GM13977 (cell line): ENCODE measurements around the gene PODXL.

Experiments
- DNase-seq: peaks from one replicate; pipeline ENCODE4 v3.0.0; 2012; ENCODE audit warnings: low spot score
- in situ Hi-C: fragments of 300-500 bp; cut with MboI; formaldehyde crosslinking; loops from one replicate; pipeline ENCODE4 v1.12.0; 2022; ENCODE audit warnings: low sequenced_read_pairs, low pct_unique_long_range_greater_than_20kb, mixed read lengths, inconsistent platforms; ENCODE audit not compliant: unreplicated experiment
- TF ChIP-seq, protein P1 (sequence below): IDR thresholded peaks from 2 replicates; pipeline ENCODE4 v1.5.1; 2012; ENCODE audit warnings: mild to moderate bottlenecking, control low read depth; ENCODE audit not compliant: insufficient read depth; ENCODE audit errors: extremely low read depth, missing control alignments

Gene PODXL

DNA sequence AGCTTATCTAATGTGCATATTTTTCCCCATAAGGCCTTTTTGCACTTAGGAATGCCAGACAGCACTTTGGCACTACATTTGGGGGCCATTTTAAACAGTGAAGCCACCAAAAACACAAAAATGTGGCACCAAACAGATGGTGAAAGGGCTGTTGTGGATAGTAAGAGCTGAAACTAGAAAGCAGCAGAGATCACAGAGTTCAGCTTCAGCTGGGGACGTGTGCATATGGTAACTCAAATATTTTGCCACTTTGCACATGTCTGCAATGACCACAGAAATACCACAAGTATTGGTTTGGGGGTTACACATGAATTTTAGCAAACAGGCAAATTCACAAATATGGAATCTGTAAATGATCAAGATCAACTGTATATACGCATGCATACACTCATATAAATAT lies 72.8 kb downstream of the PODXL start:
- in situ Hi-C loops: no loop called here
- TF ChIP-seq, protein P1, sequence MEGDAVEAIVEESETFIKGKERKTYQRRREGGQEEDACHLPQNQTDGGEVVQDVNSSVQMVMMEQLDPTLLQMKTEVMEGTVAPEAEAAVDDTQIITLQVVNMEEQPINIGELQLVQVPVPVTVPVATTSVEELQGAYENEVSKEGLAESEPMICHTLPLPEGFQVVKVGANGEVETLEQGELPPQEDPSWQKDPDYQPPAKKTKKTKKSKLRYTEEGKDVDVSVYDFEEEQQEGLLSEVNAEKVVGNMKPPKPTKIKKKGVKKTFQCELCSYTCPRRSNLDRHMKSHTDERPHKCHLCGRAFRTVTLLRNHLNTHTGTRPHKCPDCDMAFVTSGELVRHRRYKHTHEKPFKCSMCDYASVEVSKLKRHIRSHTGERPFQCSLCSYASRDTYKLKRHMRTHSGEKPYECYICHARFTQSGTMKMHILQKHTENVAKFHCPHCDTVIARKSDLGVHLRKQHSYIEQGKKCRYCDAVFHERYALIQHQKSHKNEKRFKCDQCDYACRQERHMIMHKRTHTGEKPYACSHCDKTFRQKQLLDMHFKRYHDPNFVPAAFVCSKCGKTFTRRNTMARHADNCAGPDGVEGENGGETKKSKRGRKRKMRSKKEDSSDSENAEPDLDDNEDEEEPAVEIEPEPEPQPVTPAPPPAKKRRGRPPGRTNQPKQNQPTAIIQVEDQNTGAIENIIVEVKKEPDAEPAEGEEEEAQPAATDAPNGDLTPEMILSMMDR: no peak
- no peak for DNase-seq

DNA sequence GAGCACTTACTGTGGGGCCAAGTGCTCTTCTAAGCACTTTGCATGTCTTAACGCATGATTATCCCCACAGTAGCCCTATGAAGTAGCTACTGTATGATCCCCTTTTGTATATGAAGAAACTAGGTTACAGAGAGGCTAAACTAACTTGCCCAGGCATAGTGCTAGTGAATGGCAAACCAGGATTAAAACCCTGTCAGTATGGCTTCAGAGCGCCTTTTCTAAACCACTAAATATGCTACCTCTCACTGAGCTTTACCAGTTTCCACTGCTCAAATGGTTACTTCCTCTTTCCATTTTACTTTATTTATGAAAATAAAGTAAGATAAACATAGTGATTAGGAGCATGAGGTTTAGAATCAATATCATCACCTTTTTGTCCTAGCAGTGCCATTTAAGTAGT lies 73.6 kb downstream of the PODXL start:
- TF ChIP-seq, protein P1: no peak
- in situ Hi-C loops: no loop called here
- peak; percentile 15 for DNase-seq

DNA sequence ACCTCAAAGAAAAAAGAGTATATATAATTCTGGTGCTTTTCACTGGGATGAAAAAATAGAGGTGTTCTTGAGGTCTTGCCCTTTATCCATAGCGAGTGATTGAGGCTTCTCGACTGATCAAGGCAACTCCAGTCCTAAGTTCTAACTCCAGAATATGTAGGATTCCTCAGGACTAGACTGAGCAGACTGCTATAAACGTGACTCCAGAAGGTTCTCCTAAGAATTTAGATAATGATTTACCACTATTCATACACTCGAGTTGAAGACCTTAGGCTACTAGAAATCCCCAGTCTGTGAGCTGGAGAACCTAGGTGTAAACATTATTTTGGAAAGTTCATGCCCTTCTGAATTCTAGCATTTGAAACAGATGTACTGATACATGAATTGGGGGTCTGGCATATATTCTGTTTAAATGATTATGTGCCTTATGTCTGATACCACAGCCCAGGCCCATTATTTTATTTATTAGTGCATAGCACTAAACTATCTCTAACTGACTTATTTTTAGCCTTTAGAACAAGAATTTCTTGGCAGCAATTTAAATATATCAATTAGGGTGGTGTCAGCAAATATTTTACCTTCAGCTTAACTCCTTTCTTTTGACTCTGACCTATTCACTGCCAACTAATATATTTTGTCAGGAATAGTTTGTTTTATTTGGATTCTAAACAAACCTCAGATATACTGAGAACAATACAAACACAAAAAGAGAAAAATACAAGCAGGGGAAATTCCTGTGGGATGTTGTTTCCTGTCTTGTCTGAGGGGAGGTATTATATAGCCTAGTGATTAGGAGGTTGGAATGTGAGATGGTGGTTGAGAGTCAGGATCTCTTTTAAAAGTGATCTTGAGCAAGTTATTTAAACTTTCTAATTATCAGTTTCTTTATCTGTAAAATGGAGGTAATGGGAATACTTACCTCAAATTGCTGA lies 75.8 kb downstream of the PODXL start:
- DNase-seq: no peak
- TF ChIP-seq, protein P1: no peak
- in situ Hi-C loops: no loop called here

DNA sequence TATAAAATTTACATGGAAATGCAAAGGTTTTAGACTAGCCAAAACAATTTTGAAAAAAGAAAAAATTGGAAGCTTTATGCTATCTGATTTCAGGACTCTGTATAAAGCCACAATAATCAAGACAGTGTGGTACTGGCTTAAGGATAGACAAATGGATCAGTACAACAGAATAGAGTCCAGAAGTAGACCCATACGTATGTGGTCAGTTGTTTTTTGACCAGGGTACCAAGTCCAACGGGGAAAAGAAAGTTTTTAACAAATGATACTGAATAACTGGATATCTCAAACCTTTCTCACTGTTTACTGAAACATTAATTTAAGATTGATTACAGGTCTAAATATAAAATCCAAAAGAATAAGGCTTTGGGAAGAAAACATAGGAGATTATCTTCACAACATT lies 79.7 kb downstream of the PODXL start:
- in situ Hi-C loops: no loop called here
- no peak for DNase-seq
- TF ChIP-seq, protein P1: no peak

DNA sequence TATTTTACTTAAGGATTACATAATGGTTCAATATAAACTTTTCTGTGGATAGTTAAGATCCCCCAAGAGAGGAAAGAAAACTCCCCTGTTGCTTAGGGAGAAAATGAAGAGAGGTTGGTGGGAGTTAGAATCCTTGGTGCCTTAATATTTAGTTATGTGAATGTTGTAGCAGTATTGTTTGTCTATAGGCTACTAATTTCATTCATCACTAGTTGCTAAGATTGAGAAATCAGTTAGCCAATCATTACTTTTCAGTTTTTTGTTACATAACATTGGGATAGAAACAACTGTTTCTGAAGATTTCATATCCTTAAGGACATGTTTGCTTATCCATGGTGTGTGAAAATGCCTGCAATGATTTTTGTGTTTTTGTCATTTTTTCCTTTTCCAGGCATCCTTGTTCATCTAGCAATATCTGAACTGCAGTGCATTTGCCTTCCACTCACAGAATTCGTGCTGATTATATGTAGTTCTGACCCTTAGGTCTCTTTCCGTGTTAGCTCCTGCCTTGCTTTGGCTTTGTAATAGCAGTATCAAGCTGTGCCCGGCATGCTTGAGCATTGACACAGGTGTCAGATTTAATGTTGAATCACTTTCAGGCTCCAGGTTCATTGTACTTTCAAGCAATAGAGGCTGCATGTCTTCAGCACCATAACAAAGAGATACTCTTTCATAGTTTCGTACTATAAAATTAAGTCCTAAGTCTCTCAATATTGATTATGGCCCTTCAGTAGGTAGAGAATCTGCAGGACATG lies 85.0 kb downstream of the PODXL start:
- TF ChIP-seq, protein P1: no peak
- in situ Hi-C loops: no loop called here
- no peak for DNase-seq

DNA sequence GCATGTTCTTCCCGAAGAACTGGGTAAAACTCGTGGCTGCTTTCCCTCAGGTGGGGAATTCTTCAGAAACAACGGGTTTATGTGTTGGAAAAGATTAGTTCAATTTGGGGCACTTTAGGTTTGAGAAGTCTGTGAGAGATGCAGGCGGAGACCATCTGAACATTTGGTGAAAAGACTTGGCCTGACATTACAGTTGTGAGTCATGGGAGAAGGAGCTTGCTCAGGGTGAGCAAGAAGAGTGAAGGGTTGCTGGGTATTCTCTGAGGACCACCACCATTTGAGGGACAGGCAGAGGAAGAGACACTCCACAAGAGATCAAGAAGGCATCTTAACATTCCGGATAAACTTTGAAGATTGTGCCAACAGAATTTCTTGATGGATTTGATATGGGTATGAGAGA lies 88.6 kb downstream of the PODXL start:
- TF ChIP-seq, protein P1: no peak
- in situ Hi-C loops: no loop called here
- no peak for DNase-seq
